HG03103 (cell line): ENCODE results near the gene KLK8.

ENCODE experiments used
- ATAC-seq: cut with Tn5 transposase; IDR thresholded peaks from one replicate; pipeline ENCODE4 v1.9.1; 2021; ENCODE audit warnings: low read depth; ENCODE audit not compliant: unreplicated experiment

The KLK8 gene

GRCh38 chr19:50957587-50957986 lies 43.8 kb downstream of the KLK8 start:
- ATAC-seq = no peak

- ATAC-seq = no peak
These were observed 48.5 kb downstream of the KLK8 start, which contains the start of gene KLK5 for GRCh38 chr19:50952910-50953309. KLK5 (minus strand) TSS chr19:50953038; CDS start chr19:50952657, 381 bp downstream.

GRCh38 chr19:50949861-50950260 lies 51.5 kb downstream of the KLK8 start:
- no peak for ATAC-seq

GRCh38 chr19:50947123-50947522 lies 54.3 kb downstream of the KLK8 start:
- ATAC-seq = no peak
